HEK293T (cell line): Measurements from ENCODE around the gene ZNF573.

Source experiments
- ARNT ChIP-seq: fragments of 450-650 bp; IDR thresholded peaks from 2 replicates; pipeline ENCODE4 v1.6.1; 2017; ENCODE audit warnings: mild to moderate bottlenecking
- BHLHE40 ChIP-seq: fragments of 450-650 bp; IDR thresholded peaks from 2 replicates; pipeline ENCODE4 v1.6.1; 2016; ENCODE audit warnings: mild to moderate bottlenecking, moderate library complexity, borderline replicate concordance
- CTBP1 ChIP-seq: fragments of 450-650 bp; IDR thresholded peaks from 2 replicates; pipeline ENCODE4 v1.6.1; 2016; ENCODE audit warnings: borderline replicate concordance
- ELF4 ChIP-seq: fragments of 450-650 bp; IDR thresholded peaks from 2 replicates; pipeline ENCODE4 v1.6.1; 2017; ENCODE audit warnings: antibody characterized with exemption
- FOXK2 ChIP-seq: fragments of 450-650 bp; IDR thresholded peaks from 2 replicates; pipeline ENCODE4 v1.6.1; 2016; ENCODE audit warnings: mild to moderate bottlenecking
- FOXM1 ChIP-seq: fragments of 450-650 bp; IDR thresholded peaks from 2 replicates; pipeline ENCODE4 v1.6.1; 2017; ENCODE audit warnings: mild to moderate bottlenecking, borderline replicate concordance
- L3MBTL2 ChIP-seq: fragments of 450-650 bp; conservative IDR thresholded peaks from 2 replicates; pipeline ENCODE4 v1.6.1; 2016; ENCODE audit warnings: mild to moderate bottlenecking
- NFRKB ChIP-seq: fragments of 450-650 bp; IDR thresholded peaks from 2 replicates; pipeline ENCODE4 v1.6.1; 2016; ENCODE audit warnings: mild to moderate bottlenecking, moderate library complexity
- SP1 ChIP-seq: fragments of 450-650 bp; IDR thresholded peaks from 2 replicates; pipeline ENCODE4 v1.6.1; 2017
- SUZ12 ChIP-seq: fragments of 450-650 bp; IDR thresholded peaks from 2 replicates; pipeline ENCODE4 v1.6.1; 2016; ENCODE audit warnings: mild to moderate bottlenecking
- TARDBP ChIP-seq: fragments of 450-650 bp; IDR thresholded peaks from 2 replicates; pipeline ENCODE4 v1.6.1; 2016
- ZNF384 ChIP-seq: fragments of 450-650 bp; IDR thresholded peaks from 2 replicates; pipeline ENCODE4 v1.6.1; 2016

DNA sequence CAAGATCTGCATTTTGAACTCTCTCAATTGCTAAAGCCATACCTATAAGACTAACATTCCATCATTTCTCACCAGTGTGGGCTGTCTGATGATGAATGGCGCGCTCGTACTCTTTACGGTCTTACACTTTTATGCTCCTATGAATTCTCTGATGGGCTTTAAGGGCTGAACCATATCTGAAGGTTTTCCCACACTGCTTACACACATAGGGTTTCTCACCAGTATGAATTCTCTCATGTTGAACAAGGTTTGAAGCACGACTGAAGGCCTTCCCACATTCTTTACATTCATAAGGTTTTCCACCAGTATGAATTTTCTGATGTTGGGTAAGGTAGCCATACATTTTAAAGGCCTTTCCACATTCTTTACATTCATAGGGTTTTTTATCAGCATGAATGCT lies 41.0 kb downstream of the ZNF573 start:
- no peak for TF ChIP-seq SP1
- TF ChIP-seq FOXM1: no peak
- TF ChIP-seq ARNT: no peak
- TF ChIP-seq BHLHE40: no peak
- TF ChIP-seq CTBP1: no peak
- no peak for TF ChIP-seq ZNF384
- no peak for TF ChIP-seq NFRKB
- no peak for TF ChIP-seq TARDBP
- TF ChIP-seq L3MBTL2: no peak
- no peak for TF ChIP-seq ELF4
- no peak for TF ChIP-seq FOXK2
- no peak for TF ChIP-seq SUZ12
